Kasumi-1 (cell line): ENCODE measurements around the gene SLC12A5.
A peak's percentile ranks its signal among the peaks of the same experiment; 100 is the strongest.
"Not testable (repeated sequence)": the region's sequence is repeated elsewhere in the genome, so short reads cannot be mapped to it uniquely, and the experiment has no call there.

Source experiments
- DNase-seq, 2 experiments: peaks; one replicate each; lab custom pipeline; 2025; lab: John Stamatoyannopoulos, UW

The SLC12A5 gene

DNA sequence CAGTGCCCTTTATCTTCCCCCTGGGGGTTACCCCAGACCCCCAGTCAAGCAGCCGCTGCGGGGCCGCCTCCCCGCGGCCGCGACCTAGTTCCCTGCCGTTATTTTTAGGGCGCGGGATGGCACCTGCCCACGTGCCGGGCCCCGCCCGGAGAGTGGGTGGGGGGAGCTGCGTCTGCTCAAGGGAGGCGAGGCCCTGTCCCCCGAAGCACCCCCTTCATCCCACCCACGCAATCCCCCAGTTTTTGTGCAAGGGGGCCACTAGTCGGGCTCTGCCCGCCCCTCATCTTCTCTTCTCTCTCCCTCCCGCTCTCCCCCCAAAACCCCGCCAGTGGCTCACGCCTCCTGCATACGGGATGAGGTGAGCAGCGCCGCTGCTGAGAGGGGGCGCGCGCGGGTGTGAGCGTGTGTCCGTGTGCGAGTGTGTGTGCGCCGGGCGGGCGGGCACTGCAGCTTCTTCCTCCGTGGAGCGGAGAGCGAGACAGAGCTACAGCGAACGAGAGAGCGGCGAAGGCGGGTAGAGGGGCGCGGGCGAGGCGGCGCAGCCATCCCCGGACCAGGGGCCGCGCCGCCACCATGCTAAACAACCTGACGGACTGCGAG is at the start of gene SLC12A5:
TSS of gene SLC12A5 (plus strand) at position 444 of the 600 bp plus-strand sequence. CDS start at position 574, 130 bp downstream.
- no peak for DNase-seq

- no peak for DNase-seq
Measured at GRCh38 chr20:45981261-45981660, 47.8 kb upstream of the SLC12A5 start.

DNA sequence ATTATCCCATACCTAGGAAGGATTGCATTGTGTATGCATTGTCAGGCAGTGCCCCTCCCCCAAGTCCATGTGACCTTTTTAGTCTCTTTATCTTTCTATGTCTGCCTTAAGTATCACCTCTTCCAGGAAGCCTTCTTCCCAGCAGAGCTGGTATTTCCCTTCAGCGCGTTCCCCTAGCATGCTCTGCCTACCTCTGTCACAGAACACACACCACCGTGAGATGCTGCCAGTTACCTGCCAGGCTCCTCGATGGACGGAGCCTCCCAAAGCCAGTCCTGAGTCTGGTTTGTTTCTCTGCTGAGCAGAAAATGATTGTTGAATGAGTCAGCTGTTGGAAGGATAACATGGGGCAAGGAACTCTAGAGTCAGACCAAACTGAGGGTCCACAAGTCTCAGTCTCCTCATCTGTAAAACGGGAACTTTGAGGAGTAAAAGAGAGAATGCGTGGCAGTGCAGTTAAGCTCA is 45.7 kb upstream of the SLC12A5 start:
- DNase-seq = no peak

GRCh38 chr20:45985573-45985972 is 43.4 kb upstream of the SLC12A5 start:
- no peak for DNase-seq

- peak; percentile 33 to 61 for DNase-seq
Measured at GRCh38 chr20:45987108-45987780, 41.8 kb upstream of the SLC12A5 start.

GRCh38 chr20:45988830-45989229 is 40.2 kb upstream of the SLC12A5 start:
- DNase-seq = not testable (repeated sequence)

GRCh38 chr20:45991616-45992015 is 37.4 kb upstream of the SLC12A5 start:
- no peak for DNase-seq

DNA sequence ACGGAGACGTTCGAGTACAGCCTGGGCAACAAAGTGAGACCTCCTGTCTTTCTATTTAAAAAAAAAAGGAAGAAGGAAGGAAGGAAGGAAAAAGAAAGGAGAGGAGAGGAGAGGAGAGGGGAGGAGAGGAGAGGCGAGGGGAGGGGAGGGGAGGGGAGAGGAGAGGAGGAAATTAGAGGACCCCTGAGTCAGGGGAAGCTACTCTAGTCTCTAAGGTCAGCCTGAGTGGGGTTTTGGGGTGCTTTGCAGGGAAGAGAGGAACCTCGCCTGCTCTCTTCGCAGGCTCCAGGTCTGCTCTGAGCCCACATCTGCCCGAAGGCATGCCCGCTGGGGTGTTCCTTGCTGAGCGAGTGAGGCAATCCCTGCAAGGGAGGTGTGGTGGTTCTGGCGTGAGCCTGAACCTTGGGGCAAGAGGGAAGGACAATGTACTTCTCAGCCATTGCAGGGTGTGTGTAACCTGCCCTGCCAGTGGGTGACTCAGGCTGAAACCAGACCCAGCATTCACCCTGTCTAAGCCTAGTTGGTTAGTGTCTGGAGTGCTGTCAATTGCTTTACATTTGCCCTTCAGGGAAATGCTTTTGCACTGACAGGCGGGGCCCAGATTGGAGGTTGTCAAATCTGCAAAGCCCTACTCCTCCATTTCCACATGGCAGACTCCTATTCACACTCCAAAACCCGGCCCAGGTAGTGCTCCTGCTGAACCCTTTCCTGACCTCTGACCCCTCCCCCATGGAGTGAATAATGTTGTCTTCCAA is 35.6 kb upstream of the SLC12A5 start:
- no peak for DNase-seq

DNA sequence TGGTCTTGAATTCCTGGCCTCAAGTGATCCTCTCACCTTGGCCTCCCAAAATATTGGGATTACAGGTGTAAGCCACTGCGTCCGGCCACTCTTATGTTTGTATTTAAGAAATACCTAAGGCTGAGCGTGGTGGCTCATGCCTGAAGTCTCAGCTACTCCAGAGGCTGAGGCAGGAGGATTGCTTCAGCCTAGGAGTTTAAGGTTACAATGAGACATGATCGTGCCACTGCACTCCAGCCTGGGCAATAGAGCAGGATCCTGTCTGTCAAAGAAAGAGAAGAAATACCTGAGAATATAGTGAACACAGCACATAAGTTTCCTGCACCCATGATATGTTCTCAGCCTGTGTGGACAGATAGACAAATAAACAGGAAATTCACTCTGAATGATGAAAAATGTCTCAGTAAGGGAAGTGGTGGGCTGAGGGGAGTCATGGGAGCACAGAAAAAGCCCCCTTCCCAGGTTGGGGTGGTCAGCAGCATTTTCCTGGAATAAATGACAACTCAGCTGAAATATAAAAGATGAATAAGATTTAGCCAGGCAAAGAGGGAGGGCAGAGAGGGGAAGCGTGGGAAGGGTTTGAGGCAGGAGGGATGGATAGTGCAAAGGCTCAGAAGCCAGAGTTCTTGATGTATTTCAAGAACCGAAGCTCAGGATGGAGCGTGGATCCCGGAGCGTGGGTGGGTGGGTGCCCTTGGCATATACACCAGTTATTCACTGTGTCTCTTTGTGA is 34.1 kb upstream of the SLC12A5 start:
- no peak for DNase-seq

- not testable (repeated sequence) for DNase-seq
Measured at GRCh38 chr20:45995495-45996097, 33.4 kb upstream of the SLC12A5 start.

DNA sequence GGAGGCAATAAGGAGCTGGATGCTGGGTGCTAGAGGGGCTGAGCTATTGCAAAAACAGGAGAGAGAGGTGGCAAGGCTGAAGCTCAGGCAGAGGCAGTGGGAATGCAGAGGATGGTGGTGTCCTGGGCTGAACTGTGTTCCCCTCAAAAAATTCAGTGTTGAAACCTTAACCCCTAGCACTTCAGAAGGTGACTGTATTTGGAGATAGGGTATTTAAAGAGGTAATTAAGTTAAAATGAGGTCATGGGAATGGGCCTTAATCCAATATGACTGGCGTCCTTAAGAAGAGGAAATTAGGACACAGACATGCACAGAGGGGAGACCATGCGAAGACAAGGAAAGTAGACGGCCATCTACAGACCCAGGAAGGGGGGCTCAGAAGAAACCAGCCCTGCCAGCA is 31.8 kb upstream of the SLC12A5 start:
- DNase-seq = no peak

GRCh38 chr20:45998337-45998736 is 30.7 kb upstream of the SLC12A5 start:
- peak; percentile 66 to 73 for DNase-seq

DNA sequence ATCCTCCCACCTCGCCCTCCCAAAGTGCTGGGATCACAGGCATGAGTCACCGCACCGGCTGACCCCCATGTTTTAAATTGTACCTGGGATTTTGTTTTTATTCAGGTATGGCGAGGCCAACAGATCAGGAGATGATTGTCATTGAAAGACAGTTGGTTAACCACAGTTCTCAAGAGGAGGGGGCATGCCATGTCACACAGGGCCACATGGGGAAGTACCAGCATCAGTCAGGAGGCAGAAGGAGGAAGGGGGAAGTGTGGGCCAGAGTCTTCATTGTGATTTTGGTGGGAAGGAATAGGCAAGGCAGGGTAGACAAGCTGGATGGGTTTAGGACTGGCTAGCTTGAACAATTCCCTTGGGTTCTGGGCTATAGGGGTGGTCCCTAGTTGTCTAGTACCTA is 30.3 kb upstream of the SLC12A5 start:
- DNase-seq = peak; percentile 71 to 72

DNA sequence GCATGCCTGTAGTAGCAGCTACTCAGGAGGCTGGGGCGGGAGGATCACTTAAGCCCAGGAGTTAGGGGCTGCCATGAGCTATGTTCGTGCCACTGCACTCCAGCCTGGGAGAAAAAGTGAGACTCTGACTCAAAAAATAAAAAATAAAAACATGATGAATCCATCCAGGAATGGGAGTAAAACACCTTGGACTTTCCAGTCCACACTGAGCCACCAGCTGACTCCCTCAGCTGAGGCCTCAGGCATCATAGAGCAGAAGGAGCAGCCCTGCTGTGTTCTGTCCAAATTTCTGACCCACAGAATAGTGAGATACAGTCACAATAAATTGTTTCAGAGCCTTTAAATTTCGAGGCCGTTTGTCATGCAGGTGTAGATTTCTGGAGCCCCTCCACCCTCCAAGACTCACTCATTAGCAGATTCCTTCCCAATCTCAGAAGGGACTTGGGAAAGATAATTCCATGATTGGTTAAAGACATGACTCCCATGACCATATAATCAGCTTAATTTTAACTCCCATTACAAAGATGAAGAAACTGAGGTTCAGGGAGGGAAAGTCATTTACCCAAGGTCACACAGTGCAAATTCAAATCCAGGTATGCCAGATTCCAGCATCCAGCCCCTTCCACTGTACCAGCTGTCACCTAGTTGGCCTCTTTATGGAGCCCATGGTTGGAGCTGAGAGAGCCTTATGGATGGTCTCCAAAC is 29.3 kb upstream of the SLC12A5 start:
- DNase-seq = no peak

DNA sequence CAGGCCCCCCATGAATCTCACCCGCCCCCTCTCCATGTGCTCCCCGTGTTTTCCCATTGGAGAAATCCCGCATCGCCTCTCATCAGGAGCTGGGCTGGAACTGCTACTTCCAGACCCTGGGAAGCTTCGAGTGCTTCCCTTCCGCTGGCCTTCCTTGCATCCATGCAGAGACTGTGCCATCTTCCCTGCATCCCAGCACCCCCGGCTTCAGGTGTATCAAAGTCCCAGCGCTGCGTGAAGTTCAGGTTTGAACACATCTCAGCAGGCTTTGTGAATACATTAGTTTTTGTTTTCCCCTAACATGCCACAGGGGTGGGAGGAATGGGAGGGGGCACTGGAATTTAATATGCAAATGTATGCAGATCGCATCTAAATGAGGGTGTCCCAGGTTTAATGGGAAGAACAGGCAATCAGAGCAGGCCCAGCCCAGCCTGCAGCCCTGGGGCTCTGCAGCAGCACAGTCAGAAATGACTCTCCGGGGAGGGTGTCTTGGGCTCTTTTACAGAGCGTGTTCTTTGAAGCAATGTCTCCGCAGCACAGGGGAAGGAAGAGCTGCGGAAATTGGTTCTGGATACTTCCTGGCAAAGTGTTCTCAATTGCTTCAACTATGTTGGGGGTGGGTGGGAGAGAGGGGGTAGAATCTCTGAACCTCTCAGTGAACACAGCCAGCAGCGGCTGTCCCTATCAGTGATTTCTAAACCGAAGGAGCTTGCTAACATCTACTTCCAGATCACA is 28.6 kb upstream of the SLC12A5 start:
- DNase-seq = peak; percentile 24 to 50

- no peak for DNase-seq
Measured at GRCh38 chr20:46001498-46001897, 27.5 kb upstream of the SLC12A5 start.

- no peak for DNase-seq
Measured at GRCh38 chr20:46002008-46002407, 27.0 kb upstream of the SLC12A5 start.

GRCh38 chr20:46004187-46004586 is 24.8 kb upstream of the SLC12A5 start:
- no peak for DNase-seq

GRCh38 chr20:46004889-46005473 is 24.0 kb upstream of the SLC12A5 start:
- peak; percentile 94 to 95 for DNase-seq
